GM19099 (cell line): Measurements from ENCODE around the gene RTN4R.

ENCODE experiments used
- POLR2A ChIP-seq: IDR thresholded peaks from 3 replicates; pipeline ENCODE4 v1.6.1; 2011; ENCODE audit warnings: low read depth; ENCODE audit not compliant: insufficient read length; ENCODE audit errors: extremely low read depth

Gene RTN4R

GRCh38 chr22:20296598-20296997 lies 28.5 kb upstream of the RTN4R start:
- no peak for TF ChIP-seq POLR2A

DNA sequence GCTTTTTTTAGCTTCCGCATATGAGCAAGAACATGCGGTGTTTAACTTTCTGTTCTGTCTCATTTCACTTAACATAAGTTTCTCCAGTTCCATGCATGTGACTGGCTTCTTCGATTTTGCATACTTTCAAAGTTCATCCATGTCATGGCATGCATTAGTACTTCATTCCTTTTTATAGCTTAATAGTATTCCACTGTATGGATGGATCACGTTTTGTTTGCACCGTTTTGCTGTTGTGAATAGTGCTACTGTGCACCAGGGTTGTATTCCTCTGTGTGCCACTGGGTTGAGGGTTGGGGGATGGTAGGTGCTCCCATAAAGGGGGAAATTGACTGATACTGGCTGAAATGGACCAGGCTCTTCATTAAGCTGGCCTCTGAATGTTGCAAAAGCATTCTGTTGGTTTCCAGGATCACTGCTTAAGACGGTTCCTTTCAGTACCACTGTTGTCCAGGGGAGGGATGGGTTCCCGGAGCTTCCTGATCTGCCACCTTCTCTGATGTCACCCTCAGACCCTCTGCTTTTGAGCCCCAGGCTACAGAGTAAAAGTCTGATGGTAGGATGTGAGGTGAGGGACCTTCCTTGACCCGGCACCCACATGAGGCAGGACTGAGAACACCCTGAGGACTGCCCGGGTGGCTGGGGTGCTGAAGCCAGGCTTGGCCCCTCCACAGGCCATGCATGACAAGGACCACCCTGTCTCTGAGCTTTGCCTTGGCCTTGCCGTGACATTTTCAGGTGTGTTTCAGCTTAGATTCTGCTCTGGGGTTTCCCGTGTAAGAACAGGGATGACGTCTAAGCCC lies 27.3 kb upstream of the RTN4R start:
- TF ChIP-seq POLR2A: no peak

GRCh38 chr22:20292673-20293232 lies 24.6 kb upstream of the RTN4R start:
- no peak for TF ChIP-seq POLR2A

- TF ChIP-seq POLR2A: no peak
These were observed 24.0 kb upstream of the RTN4R start for GRCh38 chr22:20292108-20292507.

GRCh38 chr22:20291604-20292063 lies 23.5 kb upstream of the RTN4R start:
- no peak for TF ChIP-seq POLR2A

DNA sequence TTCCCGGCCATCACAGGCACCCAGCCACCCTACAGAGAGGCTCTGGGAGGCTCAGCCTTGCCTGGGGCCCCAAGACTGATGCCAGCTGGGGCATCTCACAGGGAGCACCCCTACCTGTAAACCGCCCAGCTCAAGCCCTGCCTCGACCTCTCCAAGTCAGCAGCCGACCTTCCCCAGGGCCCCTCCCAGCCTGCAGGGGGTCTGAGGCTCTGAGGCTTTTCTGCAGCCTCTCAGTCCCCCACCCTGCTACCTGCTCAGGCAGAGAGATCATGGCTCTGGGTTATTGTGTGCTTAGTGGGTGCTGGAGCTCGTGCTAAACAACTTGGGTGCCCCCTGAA lies 23.1 kb upstream of the RTN4R start:
- no peak for TF ChIP-seq POLR2A

GRCh38 chr22:20290578-20291248 lies 22.6 kb upstream of the RTN4R start:
- TF ChIP-seq POLR2A: no peak

- TF ChIP-seq POLR2A: no peak
These were observed 21.9 kb upstream of the RTN4R start for GRCh38 chr22:20290045-20290392.

DNA sequence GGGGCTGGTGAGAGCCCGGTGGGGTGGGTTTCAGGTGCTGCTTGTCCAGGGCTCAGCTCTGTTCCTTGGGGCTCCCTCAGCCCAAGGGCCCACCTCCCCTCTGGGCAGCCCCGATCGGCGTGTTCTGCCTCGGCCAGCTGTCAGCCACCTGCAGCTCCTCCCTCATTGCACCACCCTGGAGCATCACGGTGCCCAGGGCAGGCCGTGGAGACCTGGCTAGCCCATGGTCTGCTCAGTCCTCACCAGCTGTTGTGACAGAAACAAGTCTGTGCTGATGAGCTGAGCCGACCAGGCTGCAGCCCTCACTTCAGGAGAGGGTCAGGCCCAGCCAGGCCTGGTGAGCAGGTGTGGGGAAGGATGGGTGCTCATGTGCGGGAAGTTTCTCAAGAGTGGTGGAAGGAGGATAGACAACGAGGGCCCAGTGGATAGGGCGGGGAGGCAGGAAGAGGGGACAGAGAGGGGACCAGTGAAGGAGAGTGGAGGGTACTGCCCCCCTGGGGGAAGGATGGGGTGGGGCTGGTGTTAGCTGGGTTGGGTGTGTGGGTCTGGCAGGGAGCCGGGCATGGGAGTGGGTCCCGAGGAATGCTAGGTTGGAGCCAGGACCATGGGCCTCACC lies 16.5 kb upstream of the RTN4R start:
- TF ChIP-seq POLR2A: no peak

GRCh38 chr22:20283674-20284066 lies 15.6 kb upstream of the RTN4R start:
- TF ChIP-seq POLR2A: no peak

- TF ChIP-seq POLR2A: no peak
These were observed 15.0 kb upstream of the RTN4R start for GRCh38 chr22:20282901-20283673.

DNA sequence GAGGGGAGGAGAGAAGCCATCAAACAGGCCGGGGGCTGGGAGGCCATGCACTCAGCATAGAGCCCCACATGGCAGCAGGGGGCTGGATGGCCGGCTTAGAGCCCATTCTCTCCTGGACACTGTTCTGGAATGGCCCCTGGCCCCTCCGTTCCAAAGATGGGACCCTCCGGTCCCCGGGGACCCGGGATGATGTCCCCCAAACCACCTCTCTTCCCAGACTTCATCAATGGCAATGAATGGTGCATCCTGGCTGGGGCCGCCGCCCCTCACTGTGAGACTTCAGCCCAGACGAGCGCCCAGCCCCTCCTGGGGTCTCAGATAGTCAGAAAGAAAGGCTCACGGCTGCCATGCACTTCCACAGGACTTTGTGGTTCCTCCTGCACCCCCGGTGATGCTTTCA lies 13.8 kb upstream of the RTN4R start:
- TF ChIP-seq POLR2A: no peak

DNA sequence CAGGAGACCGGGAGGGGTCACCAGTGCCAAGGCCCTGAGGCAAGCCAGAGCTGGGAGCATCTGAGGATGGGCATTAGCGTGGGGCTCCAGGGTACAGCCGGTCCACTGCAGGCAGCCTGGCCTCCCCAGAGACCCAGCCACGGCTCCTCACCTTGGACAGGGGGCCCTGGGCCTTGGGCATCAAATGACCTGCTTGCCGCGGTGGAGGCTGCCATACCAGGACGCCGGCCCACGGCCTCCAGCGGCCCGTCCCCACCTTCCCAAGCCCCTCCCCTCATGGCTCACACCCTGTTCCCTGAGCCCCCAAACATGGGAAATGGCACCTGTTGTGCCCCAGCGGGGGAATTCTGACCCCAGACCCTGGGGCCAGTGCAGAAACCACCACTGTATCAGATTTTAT lies 12.7 kb upstream of the RTN4R start:
- no peak for TF ChIP-seq POLR2A

DNA sequence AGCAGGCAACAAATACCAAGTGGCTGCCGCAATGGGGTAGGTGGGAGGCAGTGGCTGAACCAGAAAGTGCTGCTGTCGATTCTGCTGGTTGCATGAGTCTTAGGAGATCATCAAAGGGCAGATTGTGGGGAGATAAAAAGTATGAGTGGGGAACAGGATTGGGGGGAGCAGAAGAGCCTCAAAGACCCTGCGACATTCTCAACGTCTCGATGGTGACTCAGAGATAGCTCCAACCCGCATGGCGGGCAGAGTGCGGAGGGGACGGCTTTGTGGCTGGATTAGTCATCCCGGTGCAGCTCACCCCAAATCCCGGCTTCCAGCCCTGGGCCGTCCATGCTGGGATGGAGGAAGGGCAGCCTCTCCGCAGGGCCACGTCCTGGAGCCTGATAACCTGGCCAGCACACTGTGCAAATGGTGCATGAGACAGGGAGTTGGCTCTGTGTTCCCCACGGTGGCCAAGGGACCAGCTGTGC lies 11.6 kb upstream of the RTN4R start:
- no peak for TF ChIP-seq POLR2A

DNA sequence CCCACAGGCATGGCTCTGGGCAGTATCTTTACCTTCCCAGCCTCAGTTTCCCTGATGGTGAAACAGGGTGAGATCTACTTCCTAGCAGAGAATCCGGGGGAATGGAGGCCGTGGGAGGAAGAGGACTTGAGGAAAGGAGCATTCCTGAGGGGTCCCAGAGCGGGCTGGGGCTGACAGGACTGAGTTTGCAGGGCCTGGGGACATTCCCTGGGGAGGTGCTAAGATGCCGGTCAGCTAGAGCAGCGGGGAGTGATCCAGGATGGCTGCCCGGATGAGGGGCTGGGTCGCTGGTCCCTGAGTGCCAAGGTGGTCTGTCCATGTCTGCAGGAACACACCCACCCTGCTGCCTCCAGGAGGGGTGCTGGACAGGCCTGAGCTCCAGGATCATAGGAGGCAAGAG lies 8.3 kb upstream of the RTN4R start:
- TF ChIP-seq POLR2A: no peak

GRCh38 chr22:20275836-20276235 lies 7.7 kb upstream of the RTN4R start:
- no peak for TF ChIP-seq POLR2A

GRCh38 chr22:20273758-20274181 lies 5.7 kb upstream of the RTN4R start:
- no peak for TF ChIP-seq POLR2A
